ENCODE measurements around the gene PTPRT. TPM values are rescaled to one million over a fixed set of nuclear protein-coding genes. Genes with fewer than 3 reads are reported as not detected.

PTPRT gene
- total RNA-seq, 6 experiments from 2014 or later = not detected

GRCh38 chr20:42744756-42745465, 444.8 kb downstream of the PTPRT start:
- no peaks in the 10 kb centered on the region for H3K4me1 Mint-ChIP-seq (ENCODE audit: low read depth)
- H3K27ac Mint-ChIP-seq = no peak overlapping the region
- no peaks in the 10 kb centered on the region for H3K27me3 Mint-ChIP-seq (ENCODE audit: insufficient read depth)

GRCh38 chr20:42742926-42743325, 446.8 kb downstream of the PTPRT start:
- Mint-ChIP-seq H3K4me1 (ENCODE audit: low read depth) (no peaks in the 10 kb centered on the region), H3K36me3 (ENCODE audit: low read depth) (no peaks in the 10 kb centered on the region; the same call in 1 of the 2 replicates), H3K4me3 (no peak overlapping the region), H3K27me3 (ENCODE audit: insufficient read depth) (peaks cover 2% of the 10 kb centered on the region; the same call in 1 of the 2 replicates), H3K27ac (no peak overlapping the region), H3K9me3 (peaks cover 75% of the 10 kb centered on the region)
- DNase-seq = no peak
- no peak for TF ChIP-seq CTCF (IDR thresholded peaks at IDR 0.05)

More at GRCh38 chr20:42744756-42745465, 444.8 kb downstream of the PTPRT start:
- no peak for TF ChIP-seq CTCF (IDR thresholded peaks at IDR 0.05)
- peaks cover 83% of the 10 kb centered on the region for H3K9me3 Mint-ChIP-seq
- no peaks in the 10 kb centered on the region; the same call in 1 of the 2 replicates for H3K36me3 Mint-ChIP-seq (ENCODE audit: low read depth)
- H3K4me3 Mint-ChIP-seq = no peak overlapping the region
- no peak for DNase-seq

GRCh38 chr20:42741906-42742305, 447.8 kb downstream of the PTPRT start:
- TF ChIP-seq CTCF (IDR thresholded peaks at IDR 0.05) = no peak
- no peak for DNase-seq
- Mint-ChIP-seq H3K27ac (no peak overlapping the region), H3K36me3 (ENCODE audit: low read depth) (no peaks in the 10 kb centered on the region; the same call in 1 of the 2 replicates), H3K4me3 (no peak overlapping the region), H3K27me3 (ENCODE audit: insufficient read depth) (peaks cover 4% of the 10 kb centered on the region; the same call in 1 of the 2 replicates), H3K4me1 (ENCODE audit: low read depth) (no peaks in the 10 kb centered on the region), H3K9me3 (peaks cover 70% of the 10 kb centered on the region)

- no peaks in the 10 kb centered on the region; the same call in 1 of the 2 replicates for H3K36me3 Mint-ChIP-seq (ENCODE audit: low read depth)
- no peak for TF ChIP-seq CTCF (IDR thresholded peaks at IDR 0.05)
- peaks cover 4% of the 10 kb centered on the region; the same call in 1 of the 2 replicates for H3K27me3 Mint-ChIP-seq (ENCODE audit: insufficient read depth)
- no peak overlapping the region for H3K4me3 Mint-ChIP-seq
- peaks cover 76% of the 10 kb centered on the region for H3K9me3 Mint-ChIP-seq
- H3K4me1 Mint-ChIP-seq (ENCODE audit: low read depth) = no peaks in the 10 kb centered on the region
- no peak overlapping the region for H3K27ac Mint-ChIP-seq
- DNase-seq = no peak
Observed at GRCh38 chr20:42740226-42740870, 449.4 kb downstream of the PTPRT start.

GRCh38 chr20:42739683-42740082, 450.0 kb downstream of the PTPRT start:
- peaks cover 4% of the 10 kb centered on the region; the same call in 1 of the 2 replicates for H3K27me3 Mint-ChIP-seq (ENCODE audit: insufficient read depth)
- no peaks in the 10 kb centered on the region for H3K4me1 Mint-ChIP-seq (ENCODE audit: low read depth)
- no peaks in the 10 kb centered on the region; the same call in 1 of the 2 replicates for H3K36me3 Mint-ChIP-seq (ENCODE audit: low read depth)
- no peak overlapping the region for H3K27ac Mint-ChIP-seq
- DNase-seq = no peak
- H3K4me3 Mint-ChIP-seq = no peak overlapping the region
- H3K9me3 Mint-ChIP-seq = peaks cover 74% of the 10 kb centered on the region
- TF ChIP-seq CTCF (IDR thresholded peaks at IDR 0.05) = no peak
